Measurements from ENCODE around the gene ZNF549.

- TF ChIP-seq CTCF (IDR thresholded peaks at IDR 0.05) (no peak), POLR2A (IDR thresholded peaks at IDR 0.05) (no peak)
Measured at GRCh38 chr19:57506163-57506562, 21.0 kb upstream of the ZNF549 start.

All from heart left ventricle (tissue), 13 donors.